HG03064 (cell line): Measurements from ENCODE around the gene PAIP1.
"Not testable (repeated sequence)": the region's sequence is repeated elsewhere in the genome, so short reads cannot be mapped to it uniquely, and the experiment has no call there.

Source experiments
- ATAC-seq: cut with Tn5 transposase; IDR thresholded peaks from one replicate; pipeline ENCODE4 v1.9.1; 2021; ENCODE audit warnings: low read depth; ENCODE audit not compliant: unreplicated experiment

The PAIP1 gene

GRCh38 chr5:43530648-43531047 lies 26.2 kb downstream of the PAIP1 start:
- no peak for ATAC-seq

- no peak for ATAC-seq
These were observed 33.2 kb downstream of the PAIP1 start for GRCh38 chr5:43523662-43524072.

- no peak for ATAC-seq
These were observed 36.3 kb downstream of the PAIP1 start for GRCh38 chr5:43520615-43521014.

GRCh38 chr5:43515678-43516048 lies 41.2 kb downstream of the PAIP1 start:
- ATAC-seq, result no peak

GRCh38 chr5:43514816-43515677 lies 41.8 kb downstream of the PAIP1 start, which contains the start of gene C5orf34:
TSS of gene C5orf34 (minus strand) at chr5:43515148. CDS start at chr5:43509339, 5,809 bp downstream.
- ATAC-seq, result peak; percentile 97

GRCh38 chr5:43514471-43514815 lies 42.4 kb downstream of the PAIP1 start:
- ATAC-seq, result peak; percentile 29

GRCh38 chr5:43514025-43514424 lies 42.9 kb downstream of the PAIP1 start:
- no peak for ATAC-seq

GRCh38 chr5:43511062-43511461 lies 45.8 kb downstream of the PAIP1 start:
- not testable (repeated sequence) for ATAC-seq

GRCh38 chr5:43498581-43498980 lies 58.3 kb downstream of the PAIP1 start:
- no peak for ATAC-seq

- ATAC-seq, result no peak
These were observed 59.4 kb downstream of the PAIP1 start for GRCh38 chr5:43497311-43498104.

GRCh38 chr5:43491326-43491725 lies 65.6 kb downstream of the PAIP1 start:
- ATAC-seq, result no peak

GRCh38 chr5:43486353-43486752 lies 70.5 kb downstream of the PAIP1 start:
- ATAC-seq, result no peak

- ATAC-seq, result no peak
These were observed 71.5 kb downstream of the PAIP1 start for GRCh38 chr5:43485406-43485805.

GRCh38 chr5:43484106-43484849 lies 72.6 kb downstream of the PAIP1 start:
- peak; percentile 72 for ATAC-seq

GRCh38 chr5:43483298-43484105 lies 73.4 kb downstream of the PAIP1 start, which contains the start of gene TMEM267:
TSS of gene TMEM267 (minus strand) at chr5:43483865. CDS start at chr5:43453969, 29,896 bp downstream.
- ATAC-seq, result peak; percentile 88

- ATAC-seq, result no peak
These were observed 74.2 kb downstream of the PAIP1 start for GRCh38 chr5:43482490-43483297.
